VCaP (cell line): ENCODE data around the gene VAT1L.

Source experiments
- H3K27ac ChIP-seq: fragments of 450-650 bp; 2 replicates; pipeline ENCODE4 v1.5.1; 2017
- CTCF ChIP-seq: fragments of 450-650 bp; conservative IDR thresholded peaks from 2 replicates; pipeline ENCODE4 v1.5.1; 2017; ENCODE audit warnings: mild to moderate bottlenecking, moderate library complexity

Gene VAT1L

GRCh38 chr16:77995843-77996455 is 207.6 kb downstream of the VAT1L start:
- no peak overlapping the region for H3K27ac ChIP-seq
- no peak for TF ChIP-seq CTCF

- no peak overlapping the region for H3K27ac ChIP-seq
- TF ChIP-seq CTCF: no peak
Observed at GRCh38 chr16:77998350-77999023, 210.1 kb downstream of the VAT1L start.

GRCh38 chr16:78001451-78002025 is 213.2 kb downstream of the VAT1L start:
- TF ChIP-seq CTCF: no peak
- no peak overlapping the region for H3K27ac ChIP-seq

- H3K27ac ChIP-seq: no peak overlapping the region
- TF ChIP-seq CTCF: peak; percentile 70
Observed at GRCh38 chr16:78002915-78003538, 214.7 kb downstream of the VAT1L start.

GRCh38 chr16:78004517-78004916 is 216.2 kb downstream of the VAT1L start:
- peak overlapping the region; percentile 16; the same call in 1 of the 2 replicates for H3K27ac ChIP-seq
- TF ChIP-seq CTCF: no peak

- H3K27ac ChIP-seq: no peak overlapping the region; the same call in 1 of the 2 replicates
- TF ChIP-seq CTCF: no peak
Observed at GRCh38 chr16:78005881-78006280, 217.5 kb downstream of the VAT1L start.

GRCh38 chr16:78007121-78007520 is 218.8 kb downstream of the VAT1L start:
- no peak for TF ChIP-seq CTCF
- peak overlapping the region; percentile 75 for H3K27ac ChIP-seq
